Measurements from ENCODE around the gene FBXO41. TPM values are rescaled to one million over a fixed set of nuclear protein-coding genes. Genes with fewer than 3 reads are reported as not detected.

The FBXO41 gene
- polyA plus RNA-seq, 1 donor from 2014 or later, result 6.0 TPM

DNA sequence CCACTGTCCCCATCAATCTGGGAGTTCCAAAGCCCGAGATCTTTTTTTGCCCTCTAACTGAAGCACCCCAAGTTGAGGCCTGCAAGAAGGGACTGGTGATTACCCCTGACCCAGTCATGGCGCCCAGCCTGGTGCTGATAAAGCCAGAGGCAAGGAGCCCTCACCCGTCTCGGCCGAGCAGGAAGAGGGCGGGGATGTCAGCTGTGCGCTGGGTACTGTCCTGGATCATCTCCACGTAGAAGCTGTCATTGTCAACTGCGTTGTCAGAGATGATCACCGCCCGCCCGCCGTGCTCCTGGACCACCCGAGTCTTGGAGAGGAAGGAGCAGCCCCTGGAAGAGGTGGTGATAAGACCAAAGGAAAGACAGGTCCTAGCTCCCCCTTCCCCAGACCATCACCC, 55.6 kb downstream of the FBXO41 start:
- TF ChIP-seq, protein P1, sequence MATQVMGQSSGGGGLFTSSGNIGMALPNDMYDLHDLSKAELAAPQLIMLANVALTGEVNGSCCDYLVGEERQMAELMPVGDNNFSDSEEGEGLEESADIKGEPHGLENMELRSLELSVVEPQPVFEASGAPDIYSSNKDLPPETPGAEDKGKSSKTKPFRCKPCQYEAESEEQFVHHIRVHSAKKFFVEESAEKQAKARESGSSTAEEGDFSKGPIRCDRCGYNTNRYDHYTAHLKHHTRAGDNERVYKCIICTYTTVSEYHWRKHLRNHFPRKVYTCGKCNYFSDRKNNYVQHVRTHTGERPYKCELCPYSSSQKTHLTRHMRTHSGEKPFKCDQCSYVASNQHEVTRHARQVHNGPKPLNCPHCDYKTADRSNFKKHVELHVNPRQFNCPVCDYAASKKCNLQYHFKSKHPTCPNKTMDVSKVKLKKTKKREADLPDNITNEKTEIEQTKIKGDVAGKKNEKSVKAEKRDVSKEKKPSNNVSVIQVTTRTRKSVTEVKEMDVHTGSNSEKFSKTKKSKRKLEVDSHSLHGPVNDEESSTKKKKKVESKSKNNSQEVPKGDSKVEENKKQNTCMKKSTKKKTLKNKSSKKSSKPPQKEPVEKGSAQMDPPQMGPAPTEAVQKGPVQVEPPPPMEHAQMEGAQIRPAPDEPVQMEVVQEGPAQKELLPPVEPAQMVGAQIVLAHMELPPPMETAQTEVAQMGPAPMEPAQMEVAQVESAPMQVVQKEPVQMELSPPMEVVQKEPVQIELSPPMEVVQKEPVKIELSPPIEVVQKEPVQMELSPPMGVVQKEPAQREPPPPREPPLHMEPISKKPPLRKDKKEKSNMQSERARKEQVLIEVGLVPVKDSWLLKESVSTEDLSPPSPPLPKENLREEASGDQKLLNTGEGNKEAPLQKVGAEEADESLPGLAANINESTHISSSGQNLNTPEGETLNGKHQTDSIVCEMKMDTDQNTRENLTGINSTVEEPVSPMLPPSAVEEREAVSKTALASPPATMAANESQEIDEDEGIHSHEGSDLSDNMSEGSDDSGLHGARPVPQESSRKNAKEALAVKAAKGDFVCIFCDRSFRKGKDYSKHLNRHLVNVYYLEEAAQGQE (IDR thresholded peaks at IDR 0.05; ENCODE audit: borderline replicate concordance), result no peak
- no peak for TF ChIP-seq EZH2 (IDR thresholded peaks at IDR 0.05; ENCODE audit: borderline replicate concordance, insufficient read depth, low read length, poor library complexity, severe bottlenecking)
- TF ChIP-seq TAF1 (IDR thresholded peaks at IDR 0.05; ENCODE audit: low read depth), result no peak
- TF ChIP-seq EP300 (conservative IDR thresholded peaks at IDR 0.05; ENCODE audit: poor library complexity, severe bottlenecking), result no peak
- TF ChIP-seq MXI1 (conservative IDR thresholded peaks at IDR 0.05; ENCODE audit: poor library complexity, severe bottlenecking), result no peak
- no peak for TF ChIP-seq POLR2AphosphoS5 (IDR thresholded peaks at IDR 0.05)
- no peak for TF ChIP-seq SMC3 (conservative IDR thresholded peaks at IDR 0.05; ENCODE audit: poor library complexity)
- no peak for TF ChIP-seq RAD21 (conservative IDR thresholded peaks at IDR 0.05)
- TF ChIP-seq, protein P2, sequence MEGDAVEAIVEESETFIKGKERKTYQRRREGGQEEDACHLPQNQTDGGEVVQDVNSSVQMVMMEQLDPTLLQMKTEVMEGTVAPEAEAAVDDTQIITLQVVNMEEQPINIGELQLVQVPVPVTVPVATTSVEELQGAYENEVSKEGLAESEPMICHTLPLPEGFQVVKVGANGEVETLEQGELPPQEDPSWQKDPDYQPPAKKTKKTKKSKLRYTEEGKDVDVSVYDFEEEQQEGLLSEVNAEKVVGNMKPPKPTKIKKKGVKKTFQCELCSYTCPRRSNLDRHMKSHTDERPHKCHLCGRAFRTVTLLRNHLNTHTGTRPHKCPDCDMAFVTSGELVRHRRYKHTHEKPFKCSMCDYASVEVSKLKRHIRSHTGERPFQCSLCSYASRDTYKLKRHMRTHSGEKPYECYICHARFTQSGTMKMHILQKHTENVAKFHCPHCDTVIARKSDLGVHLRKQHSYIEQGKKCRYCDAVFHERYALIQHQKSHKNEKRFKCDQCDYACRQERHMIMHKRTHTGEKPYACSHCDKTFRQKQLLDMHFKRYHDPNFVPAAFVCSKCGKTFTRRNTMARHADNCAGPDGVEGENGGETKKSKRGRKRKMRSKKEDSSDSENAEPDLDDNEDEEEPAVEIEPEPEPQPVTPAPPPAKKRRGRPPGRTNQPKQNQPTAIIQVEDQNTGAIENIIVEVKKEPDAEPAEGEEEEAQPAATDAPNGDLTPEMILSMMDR (IDR thresholded peaks at IDR 0.05; ENCODE audit: poor library complexity, severe bottlenecking), result no peak
- Histone ChIP-seq H3K27ac (ENCODE audit: low read length) (no peak overlapping the region), H3K9ac (ENCODE audit: low read length) (no peak overlapping the region), H3K9me3 (ENCODE audit: low read length) (no peaks in the 10 kb centered on the region), H3K9me2 (ENCODE audit: insufficient read depth, low read length) (no peaks in the 10 kb centered on the region), H3K36me3 (ENCODE audit: insufficient read depth, low read length) (no peaks in the 10 kb centered on the region), H3K27me3 (ENCODE audit: insufficient read depth, low read depth, low read length) (no peaks in the 10 kb centered on the region), H3K4me2 (ENCODE audit: low read length) (no peak overlapping the region), H3F3A (ENCODE audit: insufficient read depth, low read length, poor library complexity, severe bottlenecking) (peaks cover under 1% of the 10 kb centered on the region), H4K20me1 (ENCODE audit: insufficient read depth) (no peaks in the 10 kb centered on the region), H2AFZ (ENCODE audit: low read depth, low read length) (no peak overlapping the region), H3K79me2 (replicated peaks; ENCODE audit: insufficient read depth, low read length) (no peaks in the 10 kb centered on the region), H3K4me3 (ENCODE audit: low read length) (no peak overlapping the region)

GRCh38 chr2:73227086-73227485, 57.2 kb downstream of the FBXO41 start:
- no peaks in the 10 kb centered on the region for H3K9me3 ChIP-seq (ENCODE audit: low read length)
- no peak overlapping the region for H3K9ac ChIP-seq (ENCODE audit: low read length)
- no peaks in the 10 kb centered on the region for H3K36me3 ChIP-seq (ENCODE audit: insufficient read depth, low read length)
- no peaks in the 10 kb centered on the region for H3K9me2 ChIP-seq (ENCODE audit: insufficient read depth, low read length)
- no peak overlapping the region for H3K4me3 ChIP-seq (ENCODE audit: low read length)
- no peak overlapping the region for H3K27ac ChIP-seq (ENCODE audit: low read length)
- H4K20me1 ChIP-seq (ENCODE audit: insufficient read depth), result no peaks in the 10 kb centered on the region
- H2AFZ ChIP-seq (ENCODE audit: low read depth, low read length), result no peak overlapping the region
- H3K27me3 ChIP-seq (ENCODE audit: insufficient read depth, low read depth, low read length), result no peaks in the 10 kb centered on the region
- no peak overlapping the region for H3K4me2 ChIP-seq (ENCODE audit: low read length)
- H3K79me2 ChIP-seq (replicated peaks; ENCODE audit: insufficient read depth, low read length), result no peaks in the 10 kb centered on the region
- TF ChIP-seq EZH2 (IDR thresholded peaks at IDR 0.05; ENCODE audit: borderline replicate concordance, insufficient read depth, low read length, poor library complexity, severe bottlenecking) (no peak), MXI1 (conservative IDR thresholded peaks at IDR 0.05; ENCODE audit: poor library complexity, severe bottlenecking) (no peak), SMC3 (conservative IDR thresholded peaks at IDR 0.05; ENCODE audit: poor library complexity) (no peak), POLR2AphosphoS5 (IDR thresholded peaks at IDR 0.05) (no peak), RAD21 (conservative IDR thresholded peaks at IDR 0.05) (no peak), TAF1 (IDR thresholded peaks at IDR 0.05; ENCODE audit: low read depth) (no peak), EP300 (conservative IDR thresholded peaks at IDR 0.05; ENCODE audit: poor library complexity, severe bottlenecking) (no peak)
- TF ChIP-seq, protein P1 (IDR thresholded peaks at IDR 0.05; ENCODE audit: borderline replicate concordance), result no peak
- TF ChIP-seq, protein P2 (IDR thresholded peaks at IDR 0.05; ENCODE audit: poor library complexity, severe bottlenecking), result no peak
- H3F3A ChIP-seq (ENCODE audit: insufficient read depth, low read length, poor library complexity, severe bottlenecking), result no peaks in the 10 kb centered on the region

Measured in neural cell (in vitro differentiated cells).